Measurements from ENCODE around the gene ZNF184.

DNA sequence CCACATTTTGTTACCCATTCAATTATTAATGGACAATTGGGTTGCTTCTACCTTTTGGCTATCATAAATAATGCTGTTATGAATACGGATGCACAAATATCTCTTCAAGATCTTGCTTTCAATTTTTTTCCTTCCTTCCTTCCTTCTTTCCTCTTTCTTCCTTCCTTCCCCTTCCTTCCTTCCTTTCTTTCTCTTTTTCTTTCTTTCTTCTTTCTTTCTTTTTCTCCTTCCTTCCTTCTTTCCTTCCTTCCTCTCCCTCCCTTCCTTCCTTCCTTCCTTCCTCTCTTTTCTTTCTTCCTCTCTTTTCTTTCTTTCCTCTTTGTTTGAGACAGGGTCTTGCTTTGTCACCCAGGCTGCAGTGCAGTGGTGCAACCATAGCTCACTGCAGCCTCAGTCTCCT lies 39.2 kb downstream of the ZNF184 start:
- TF ChIP-seq, protein P1, sequence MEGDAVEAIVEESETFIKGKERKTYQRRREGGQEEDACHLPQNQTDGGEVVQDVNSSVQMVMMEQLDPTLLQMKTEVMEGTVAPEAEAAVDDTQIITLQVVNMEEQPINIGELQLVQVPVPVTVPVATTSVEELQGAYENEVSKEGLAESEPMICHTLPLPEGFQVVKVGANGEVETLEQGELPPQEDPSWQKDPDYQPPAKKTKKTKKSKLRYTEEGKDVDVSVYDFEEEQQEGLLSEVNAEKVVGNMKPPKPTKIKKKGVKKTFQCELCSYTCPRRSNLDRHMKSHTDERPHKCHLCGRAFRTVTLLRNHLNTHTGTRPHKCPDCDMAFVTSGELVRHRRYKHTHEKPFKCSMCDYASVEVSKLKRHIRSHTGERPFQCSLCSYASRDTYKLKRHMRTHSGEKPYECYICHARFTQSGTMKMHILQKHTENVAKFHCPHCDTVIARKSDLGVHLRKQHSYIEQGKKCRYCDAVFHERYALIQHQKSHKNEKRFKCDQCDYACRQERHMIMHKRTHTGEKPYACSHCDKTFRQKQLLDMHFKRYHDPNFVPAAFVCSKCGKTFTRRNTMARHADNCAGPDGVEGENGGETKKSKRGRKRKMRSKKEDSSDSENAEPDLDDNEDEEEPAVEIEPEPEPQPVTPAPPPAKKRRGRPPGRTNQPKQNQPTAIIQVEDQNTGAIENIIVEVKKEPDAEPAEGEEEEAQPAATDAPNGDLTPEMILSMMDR (IDR thresholded peaks at IDR 0.05; ENCODE audit: low read length) = no peak
- TF ChIP-seq EZH2 (IDR thresholded peaks at IDR 0.05; ENCODE audit: borderline replicate concordance, low read length) = no peak

All from OCI-LY1 (cell line).